Measurements from ENCODE around the gene ULBP3. TPM values are rescaled to one million over a fixed set of nuclear protein-coding genes. Genes with fewer than 3 reads are reported as not detected.
A peak's percentile ranks its signal among the peaks of the same experiment; 100 is the strongest.

Gene ULBP3
- total and polyA plus RNA-seq, 2 donors from 2014 or later = 0.71 to 5.0 TPM

DNA sequence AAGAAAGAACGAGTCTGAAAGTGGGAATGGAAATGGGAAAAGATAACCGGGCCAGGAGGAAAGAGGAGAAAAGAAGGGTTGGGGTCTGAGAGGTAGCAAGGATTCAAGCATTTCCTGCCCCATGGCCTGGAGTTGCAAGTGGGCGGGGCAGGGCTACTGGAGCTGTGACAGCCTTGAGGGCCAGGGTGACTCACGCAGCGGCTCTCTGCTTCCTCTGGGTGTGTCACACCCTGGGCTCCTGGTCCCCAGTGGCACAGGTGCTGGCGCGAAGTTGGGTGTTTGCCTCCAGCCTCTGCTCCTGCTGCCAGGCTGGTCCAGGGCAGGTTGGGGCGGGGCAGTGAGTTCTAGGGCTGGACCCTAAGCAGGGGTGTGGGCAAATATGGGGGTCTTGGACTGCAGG is 3.3 kb upstream of the ULBP3 start:
- H3K9ac ChIP-seq (ENCODE audit: low read length in 3 of 3) = no peak overlapping the region
- intact Hi-C loops (cut with DNase I) = no loop called here
- FAIRE-seq (no peak), DNase-seq (peak in 2 of 5 donors; percentile 58 to 94)
- peaks cover 0 to 4% (median 0%) of the 10 kb centered on the region in 3 donors for H3K4me1 ChIP-seq (ENCODE audit: control insufficient read depth in 2 of 3, insufficient read depth in 2 of 3, low read depth in 1 of 3, low read length in 3 of 3)
- no peaks in the 10 kb centered on the region for H3K27me3 ChIP-seq (ENCODE audit: control insufficient read depth, insufficient read depth, low read length)
- TF ChIP-seq, protein P1, sequence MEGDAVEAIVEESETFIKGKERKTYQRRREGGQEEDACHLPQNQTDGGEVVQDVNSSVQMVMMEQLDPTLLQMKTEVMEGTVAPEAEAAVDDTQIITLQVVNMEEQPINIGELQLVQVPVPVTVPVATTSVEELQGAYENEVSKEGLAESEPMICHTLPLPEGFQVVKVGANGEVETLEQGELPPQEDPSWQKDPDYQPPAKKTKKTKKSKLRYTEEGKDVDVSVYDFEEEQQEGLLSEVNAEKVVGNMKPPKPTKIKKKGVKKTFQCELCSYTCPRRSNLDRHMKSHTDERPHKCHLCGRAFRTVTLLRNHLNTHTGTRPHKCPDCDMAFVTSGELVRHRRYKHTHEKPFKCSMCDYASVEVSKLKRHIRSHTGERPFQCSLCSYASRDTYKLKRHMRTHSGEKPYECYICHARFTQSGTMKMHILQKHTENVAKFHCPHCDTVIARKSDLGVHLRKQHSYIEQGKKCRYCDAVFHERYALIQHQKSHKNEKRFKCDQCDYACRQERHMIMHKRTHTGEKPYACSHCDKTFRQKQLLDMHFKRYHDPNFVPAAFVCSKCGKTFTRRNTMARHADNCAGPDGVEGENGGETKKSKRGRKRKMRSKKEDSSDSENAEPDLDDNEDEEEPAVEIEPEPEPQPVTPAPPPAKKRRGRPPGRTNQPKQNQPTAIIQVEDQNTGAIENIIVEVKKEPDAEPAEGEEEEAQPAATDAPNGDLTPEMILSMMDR (IDR thresholded peaks at IDR 0.05; ENCODE audit: borderline replicate concordance, extremely low read depth, insufficient read depth) = no peak
- H3K9me3 ChIP-seq (ENCODE audit: control insufficient read depth in 2 of 3, insufficient read depth in 1 of 3, low read length in 3 of 3) = no peaks in the 10 kb centered on the region
- H3K4me3 ChIP-seq (ENCODE audit: low read length in 3 of 3) = no peak overlapping the region
- no peaks in the 10 kb centered on the region for H3K36me3 ChIP-seq (ENCODE audit: control insufficient read depth in 2 of 3, insufficient read depth in 3 of 3, low read length in 3 of 3)
- no peak overlapping the region for H3K27ac ChIP-seq (ENCODE audit: low read depth in 2 of 2, low read length in 2 of 2)

DNA sequence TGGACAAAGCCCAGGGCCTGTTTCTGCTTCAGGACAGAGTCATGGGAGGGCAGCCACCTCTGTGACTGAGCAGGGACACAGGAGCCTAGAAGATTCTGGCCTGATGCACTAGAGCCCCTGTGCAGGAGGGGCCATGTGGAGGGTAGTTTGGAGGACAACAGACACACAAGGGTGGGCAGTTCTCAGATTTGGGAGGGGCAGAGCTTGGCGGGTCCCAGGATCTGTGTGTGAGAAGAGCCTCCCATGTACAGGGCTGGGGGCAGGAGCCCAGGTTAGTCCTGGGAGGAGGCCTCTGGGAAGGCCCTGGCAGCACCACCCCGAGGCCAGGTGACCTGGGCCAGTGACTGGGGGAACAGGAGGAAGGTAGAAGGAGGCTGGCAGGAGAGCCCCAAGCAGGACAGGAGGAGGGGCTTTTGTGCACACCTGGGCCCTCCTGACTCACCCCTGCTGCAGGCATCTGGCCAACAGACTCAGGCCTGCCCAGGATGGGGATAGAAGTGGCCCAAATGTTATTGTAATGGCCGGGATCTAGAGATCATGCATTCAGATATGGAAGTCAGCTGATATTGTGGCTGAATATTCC is 1.4 kb upstream of the ULBP3 start:
- H3K9ac ChIP-seq (ENCODE audit: low read length in 3 of 3) = no peak overlapping the region
- H3K9me3 ChIP-seq (ENCODE audit: control insufficient read depth in 2 of 3, insufficient read depth in 1 of 3, low read length in 3 of 3) = no peaks in the 10 kb centered on the region
- DNase-seq (peak in 1 of 5 donors; percentile 60), FAIRE-seq (no peak)
- H3K27ac ChIP-seq (ENCODE audit: low read depth in 2 of 2, low read length in 2 of 2) = no peak overlapping the region
- H3K4me3 ChIP-seq (ENCODE audit: low read length in 3 of 3) = no peak overlapping the region
- intact Hi-C loops (cut with DNase I) = no loop called here
- peaks cover 0 to 4% (median 0%) of the 10 kb centered on the region in 3 donors for H3K4me1 ChIP-seq (ENCODE audit: control insufficient read depth in 2 of 3, insufficient read depth in 2 of 3, low read depth in 1 of 3, low read length in 3 of 3)
- TF ChIP-seq, protein P1 (IDR thresholded peaks at IDR 0.05; ENCODE audit: borderline replicate concordance, extremely low read depth, insufficient read depth) = no peak
- H3K27me3 ChIP-seq (ENCODE audit: control insufficient read depth, insufficient read depth, low read length) = no peaks in the 10 kb centered on the region
- no peaks in the 10 kb centered on the region for H3K36me3 ChIP-seq (ENCODE audit: control insufficient read depth in 2 of 3, insufficient read depth in 3 of 3, low read length in 3 of 3)

DNA sequence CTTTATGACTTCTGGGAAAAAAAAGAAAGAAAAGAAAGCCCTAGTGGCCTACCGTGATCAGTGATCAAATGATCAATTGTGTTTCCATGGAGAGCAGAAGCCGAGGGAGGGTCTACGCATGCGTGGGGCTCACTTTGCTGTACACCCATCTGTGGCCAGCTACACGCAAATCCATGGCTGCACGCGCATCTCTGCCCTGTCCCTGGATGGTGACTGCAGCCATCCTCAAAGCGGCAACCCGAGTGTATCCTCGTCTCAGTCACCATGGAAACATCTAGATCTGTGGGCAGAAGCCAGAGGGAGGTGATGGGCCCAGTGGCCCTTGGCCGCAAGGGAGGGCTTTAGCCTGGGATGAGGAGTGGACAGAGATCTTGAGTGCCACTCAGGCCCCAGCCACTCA is 785 bp upstream of the ULBP3 start:
- TF ChIP-seq, protein P1 (IDR thresholded peaks at IDR 0.05; ENCODE audit: borderline replicate concordance, extremely low read depth, insufficient read depth) = no peak
- peaks cover 0 to 4% (median 0%) of the 10 kb centered on the region in 3 donors for H3K4me1 ChIP-seq (ENCODE audit: control insufficient read depth in 2 of 3, insufficient read depth in 2 of 3, low read depth in 1 of 3, low read length in 3 of 3)
- FAIRE-seq (no peak), DNase-seq (peak in 3 of 5 donors; percentile 23 to 79 (median 23))
- H3K27me3 ChIP-seq (ENCODE audit: control insufficient read depth, insufficient read depth, low read length) = no peaks in the 10 kb centered on the region
- H3K4me3 ChIP-seq (ENCODE audit: low read length in 3 of 3) = no peak overlapping the region
- intact Hi-C loops (cut with DNase I) = no loop called here
- no peak overlapping the region for H3K27ac ChIP-seq (ENCODE audit: low read depth in 2 of 2, low read length in 2 of 2)
- no peaks in the 10 kb centered on the region for H3K36me3 ChIP-seq (ENCODE audit: control insufficient read depth in 2 of 3, insufficient read depth in 3 of 3, low read length in 3 of 3)
- H3K9ac ChIP-seq (ENCODE audit: low read length in 3 of 3) = no peak overlapping the region
- H3K9me3 ChIP-seq (ENCODE audit: control insufficient read depth in 2 of 3, insufficient read depth in 1 of 3, low read length in 3 of 3) = no peaks in the 10 kb centered on the region

All from kidney (tissue), 14 donors.